H1 (cell line): ENCODE data around the gene EN2. TPM values are rescaled to one million over a fixed set of nuclear protein-coding genes. Genes with fewer than 3 reads are reported as not detected.

ENCODE experiments used
- CTBP2 ChIP-seq: IDR thresholded peaks from 2 replicates; pipeline ENCODE4 v1.7.0; 2011; ENCODE audit warnings: borderline replicate concordance, mild to moderate bottlenecking, moderate library complexity, mixed read lengths, low read length; ENCODE audit not compliant: insufficient read depth, insufficient read length
- CTCF ChIP-seq, 3 experiments: IDR thresholded peaks; 1 replicate in 2 of 3; 2 replicates in 1 of 3; pipeline versions ENCODE4 v1.5.1 to v1.6.1; 2011; ENCODE audit warnings: low read length in 3 of 3, mild to moderate bottlenecking in 3 of 3, inconsistent platforms in 2 of 3, low read depth in 1 of 3, moderate library complexity in 1 of 3; ENCODE audit not compliant: insufficient read depth in 1 of 3; ENCODE audit errors: control extremely low read depth in 1 of 3
- KDM4A ChIP-seq: IDR thresholded peaks from one replicate; pipeline ENCODE4 v1.7.1; 2012; ENCODE audit warnings: low read depth, mild to moderate bottlenecking, moderate library complexity, low read length, inconsistent platforms; ENCODE audit not compliant: severe bottlenecking
- polyA plus RNA-seq, 7 experiments: library from polyadenylated mRNA; depleted of rRNA in 3 of 7; stranded (reverse) in 5 of 7; unstranded in 2 of 7; fragments of >200 nt in 5 of 7; fragments of 200-250 nt in 2 of 7; gene quantifications; 1 replicate in 5 of 7; 2 replicates in 1 of 7; 4 replicates in 1 of 7; pipeline versions ENCODE4 v1.2.1 to v1.2.3, GENCODE V29; 2011 to 2013; ENCODE audit warnings: missing spikeins in 2 of 7, mixed read lengths in 2 of 7
- total RNA-seq: library from RNA; stranded (reverse); fragmentation: NEBNext Ultra II Directional; extraction: Animal tissue kit (Norgen Biotek cat#: 25700); gene quantifications from 2 replicates; pipeline ENCODE4 v1.2.1, GENCODE V29; 2021

EN2 gene
- total and polyA plus RNA-seq, 2 of the 8 experiments (the other 6 are each of a cell fraction or from before 2014, with no cell fraction given) = not detected

GRCh38 chr7:155449008-155449868 lies 8.7 kb upstream of the EN2 start (continued):
- TF ChIP-seq CTCF (IDR thresholded peaks at IDR 0.05; ENCODE audit: control extremely low read depth in 1 of 3, insufficient read depth in 1 of 3, low read depth in 1 of 3, low read length in 3 of 3) (no peak), CTBP2 (peak; percentile 78), KDM4A (no peak)
